Endothelial cell (in vitro differentiated cells): ENCODE data around the gene ARHGEF6. TPM values are rescaled to one million over a fixed set of nuclear protein-coding genes. Genes with fewer than 3 reads are reported as not detected.

ENCODE experiments used
- DNase-seq: peaks from one replicate; pipeline ENCODE4 v3.0.0; 2021; ENCODE audit warnings: low spot score
- H3K27ac Mint-ChIP-seq: one replicate; pipeline ENCODE4 v1.8.0; 2021; ENCODE audit warnings: mixed read lengths, inconsistent platforms; ENCODE audit not compliant: unreplicated experiment
- H3K27me3 Mint-ChIP-seq: one replicate; pipeline ENCODE4 v1.8.0; 2021; ENCODE audit warnings: mild to moderate bottlenecking, moderate library complexity, mixed read lengths, inconsistent platforms; ENCODE audit not compliant: unreplicated experiment
- H3K36me3 Mint-ChIP-seq: one replicate; pipeline ENCODE4 v1.8.0; 2021; ENCODE audit warnings: mild to moderate bottlenecking, low read depth, mixed read lengths, inconsistent platforms; ENCODE audit not compliant: unreplicated experiment
- H3K4me1 Mint-ChIP-seq: one replicate; pipeline ENCODE4 v1.8.0; 2021; ENCODE audit warnings: mild to moderate bottlenecking, mixed read lengths, inconsistent platforms; ENCODE audit not compliant: unreplicated experiment
- H3K4me3 Mint-ChIP-seq: one replicate; pipeline ENCODE4 v1.8.0; 2021; ENCODE audit warnings: mild to moderate bottlenecking, mixed read lengths, inconsistent platforms; ENCODE audit not compliant: unreplicated experiment
- H3K9me3 Mint-ChIP-seq: one replicate; pipeline ENCODE4 v1.8.0; 2021; ENCODE audit warnings: mixed read lengths, inconsistent platforms; ENCODE audit not compliant: unreplicated experiment
- CTCF ChIP-seq: fragments of 200-600 bp; sonication (generic); IDR thresholded peaks from one replicate; pipeline ENCODE4 v1.5.0; 2021; ENCODE audit warnings: antibody characterized with exemption; ENCODE audit not compliant: unreplicated experiment
- total RNA-seq: library from RNA; stranded (reverse); fragmentation: NEBNext Ultra II Directional; extraction: Animal tissue kit (Norgen Biotek cat#: 25700); gene quantifications from one replicate; pipeline ENCODE4 v1.2.1, GENCODE V29; 2021; ENCODE audit not compliant: unreplicated experiment

The ARHGEF6 gene
- total RNA-seq, 1 donor from 2014 or later = 18.8 TPM

GRCh38 chrX:136731798-136732197 lies 48.9 kb downstream of the ARHGEF6 start:
- Mint-ChIP-seq H3K36me3 (peaks cover 3% of the 10 kb centered on the region), H3K27ac (no peak overlapping the region), H3K27me3 (peaks cover 1% of the 10 kb centered on the region), H3K4me1 (peaks cover 7% of the 10 kb centered on the region), H3K4me3 (no peak overlapping the region), H3K9me3 (no peaks in the 10 kb centered on the region)
- no peak for DNase-seq
- TF ChIP-seq CTCF = no peak

- DNase-seq = no peak
- H3K36me3 Mint-ChIP-seq = peaks cover 3% of the 10 kb centered on the region
- H3K27ac Mint-ChIP-seq = no peak overlapping the region
- peaks cover 1% of the 10 kb centered on the region for H3K27me3 Mint-ChIP-seq
- H3K4me3 Mint-ChIP-seq = peak overlapping the region; percentile 6
- no peak for TF ChIP-seq CTCF
- H3K9me3 Mint-ChIP-seq = no peaks in the 10 kb centered on the region
- H3K4me1 Mint-ChIP-seq = peaks cover 7% of the 10 kb centered on the region
Observed at GRCh38 chrX:136731207-136731782, 49.4 kb downstream of the ARHGEF6 start.

GRCh38 chrX:136728393-136728792 lies 52.3 kb downstream of the ARHGEF6 start:
- Mint-ChIP-seq H3K4me3 (no peak overlapping the region), H3K4me1 (peaks cover 2% of the 10 kb centered on the region), H3K27me3 (peaks cover 1% of the 10 kb centered on the region), H3K27ac (no peak overlapping the region), H3K9me3 (no peaks in the 10 kb centered on the region), H3K36me3 (peaks cover 3% of the 10 kb centered on the region)
- no peak for TF ChIP-seq CTCF
- DNase-seq = no peak

- Mint-ChIP-seq H3K4me1 (peaks cover 2% of the 10 kb centered on the region), H3K4me3 (no peak overlapping the region), H3K27me3 (no peaks in the 10 kb centered on the region), H3K27ac (no peak overlapping the region), H3K36me3 (no peaks in the 10 kb centered on the region), H3K9me3 (no peaks in the 10 kb centered on the region)
- TF ChIP-seq CTCF = no peak
- DNase-seq = no peak
Observed at GRCh38 chrX:136725441-136726104, 55.2 kb downstream of the ARHGEF6 start.

GRCh38 chrX:136718091-136718490 lies 62.6 kb downstream of the ARHGEF6 start:
- Mint-ChIP-seq H3K27me3 (no peaks in the 10 kb centered on the region), H3K4me3 (no peak overlapping the region), H3K27ac (no peak overlapping the region), H3K36me3 (no peaks in the 10 kb centered on the region), H3K4me1 (peaks cover 5% of the 10 kb centered on the region), H3K9me3 (no peaks in the 10 kb centered on the region)
- no peak for DNase-seq
- TF ChIP-seq CTCF = no peak
